Measurements from ENCODE around the gene DLGAP1. TPM values are rescaled to one million over a fixed set of nuclear protein-coding genes. Genes with fewer than 3 reads are reported as not detected.

DLGAP1 gene
- total and polyA plus RNA-seq, 2 donors, result 2.1 to 7.5 TPM

GRCh38 chr18:3840766-3841165, 614.3 kb downstream of the DLGAP1 start:
- no peak for DNase-seq (ENCODE audit: extremely low spot score)
- WGBS, result 88% methylated on average over 3 of the region's 3 CpGs
- H3K4me1 ChIP-seq (ENCODE audit: insufficient read depth), result no peaks in the 10 kb centered on the region

GRCh38 chr18:3839581-3839981, 615.5 kb downstream of the DLGAP1 start:
- no peak overlapping the region for H3K27ac ChIP-seq (ENCODE audit: low read depth)
- no peak overlapping the region for H3K4me3 ChIP-seq (ENCODE audit: low read depth, low read length)
- WGBS, result 88% methylated on average over 2 of the region's 2 CpGs
- DNase-seq (ENCODE audit: extremely low spot score), result no peak
- no peaks in the 10 kb centered on the region for H3K4me1 ChIP-seq (ENCODE audit: insufficient read depth)
- no peaks in the 10 kb centered on the region for H3K36me3 ChIP-seq (ENCODE audit: insufficient read depth)

More at GRCh38 chr18:3840766-3841165, 614.3 kb downstream of the DLGAP1 start:
- Histone ChIP-seq H3K36me3 (ENCODE audit: insufficient read depth) (no peaks in the 10 kb centered on the region), H3K27ac (ENCODE audit: low read depth) (no peak overlapping the region), H3K4me3 (ENCODE audit: low read depth, low read length) (no peak overlapping the region)

- H3K36me3 ChIP-seq (ENCODE audit: insufficient read depth), result no peaks in the 10 kb centered on the region
- no peaks in the 10 kb centered on the region for H3K4me1 ChIP-seq (ENCODE audit: insufficient read depth)
- no peak overlapping the region for H3K4me3 ChIP-seq (ENCODE audit: low read depth, low read length)
- H3K27ac ChIP-seq (ENCODE audit: low read depth), result no peak overlapping the region
- 76% methylated on average over 12 of the region's 12 CpGs for WGBS
- no peak for DNase-seq (ENCODE audit: extremely low spot score)
Measured at GRCh38 chr18:3836483-3837335, 618.4 kb downstream of the DLGAP1 start.

- no peak for DNase-seq (ENCODE audit: extremely low spot score)
- Histone ChIP-seq H3K27ac (ENCODE audit: low read depth) (no peak overlapping the region), H3K4me3 (ENCODE audit: low read depth, low read length) (no peak overlapping the region), H3K4me1 (ENCODE audit: insufficient read depth) (no peaks in the 10 kb centered on the region), H3K36me3 (ENCODE audit: insufficient read depth) (no peaks in the 10 kb centered on the region)
- 67% methylated on average over 6 of the region's 6 CpGs for WGBS
Measured at GRCh38 chr18:3832025-3832638, 623.0 kb downstream of the DLGAP1 start.

GRCh38 chr18:3830604-3831003, 624.5 kb downstream of the DLGAP1 start:
- H3K27ac ChIP-seq (ENCODE audit: low read depth), result no peak overlapping the region
- no peak for DNase-seq (ENCODE audit: extremely low spot score)
- H3K36me3 ChIP-seq (ENCODE audit: insufficient read depth), result no peaks in the 10 kb centered on the region
- 92% methylated on average over 1 of the region's 1 CpG for WGBS
- H3K4me3 ChIP-seq (ENCODE audit: low read depth, low read length), result no peak overlapping the region
- no peaks in the 10 kb centered on the region for H3K4me1 ChIP-seq (ENCODE audit: insufficient read depth)

- Histone ChIP-seq H3K4me3 (ENCODE audit: low read depth, low read length) (no peak overlapping the region), H3K27ac (ENCODE audit: low read depth) (no peak overlapping the region), H3K4me1 (ENCODE audit: insufficient read depth) (no peaks in the 10 kb centered on the region), H3K36me3 (ENCODE audit: insufficient read depth) (no peaks in the 10 kb centered on the region)
- WGBS, result 45% methylated on average over 6 of the region's 6 CpGs
- DNase-seq (ENCODE audit: extremely low spot score), result no peak
Measured at GRCh38 chr18:3827236-3827845, 627.8 kb downstream of the DLGAP1 start.

- H3K27ac ChIP-seq (ENCODE audit: low read depth), result no peak overlapping the region
- WGBS, result 91% methylated on average over 4 of the region's 4 CpGs
- no peak overlapping the region for H3K4me3 ChIP-seq (ENCODE audit: low read depth, low read length)
- no peaks in the 10 kb centered on the region for H3K4me1 ChIP-seq (ENCODE audit: insufficient read depth)
- no peak for DNase-seq (ENCODE audit: extremely low spot score)
- H3K36me3 ChIP-seq (ENCODE audit: insufficient read depth), result no peaks in the 10 kb centered on the region
Measured at GRCh38 chr18:3826021-3826420, 629.1 kb downstream of the DLGAP1 start.

- Histone ChIP-seq H3K36me3 (ENCODE audit: insufficient read depth) (no peaks in the 10 kb centered on the region), H3K27ac (ENCODE audit: low read depth) (peak overlapping the region; percentile 16), H3K4me1 (ENCODE audit: insufficient read depth) (no peaks in the 10 kb centered on the region), H3K4me3 (ENCODE audit: low read depth, low read length) (no peak overlapping the region)
- DNase-seq (ENCODE audit: extremely low spot score), result no peak
Measured at GRCh38 chr18:3824101-3824500, 631.0 kb downstream of the DLGAP1 start.

- Histone ChIP-seq H3K4me1 (ENCODE audit: insufficient read depth) (no peaks in the 10 kb centered on the region), H3K36me3 (ENCODE audit: insufficient read depth) (no peaks in the 10 kb centered on the region), H3K27ac (ENCODE audit: low read depth) (no peak overlapping the region), H3K4me3 (ENCODE audit: low read depth, low read length) (no peak overlapping the region)
- no peak for DNase-seq (ENCODE audit: extremely low spot score)
- 94% methylated on average over 3 of the region's 3 CpGs for WGBS
Measured at GRCh38 chr18:3823073-3823472, 632.0 kb downstream of the DLGAP1 start.

- Histone ChIP-seq H3K27ac (ENCODE audit: low read depth) (no peak overlapping the region), H3K4me1 (ENCODE audit: insufficient read depth) (no peaks in the 10 kb centered on the region), H3K36me3 (ENCODE audit: insufficient read depth) (no peaks in the 10 kb centered on the region), H3K4me3 (ENCODE audit: low read depth, low read length) (no peak overlapping the region)
- DNase-seq (ENCODE audit: extremely low spot score), result no peak
- WGBS, result 75% methylated on average over 4 of the region's 4 CpGs
Measured at GRCh38 chr18:3821524-3821923, 633.6 kb downstream of the DLGAP1 start.

- no peaks in the 10 kb centered on the region for H3K4me1 ChIP-seq (ENCODE audit: insufficient read depth)
- no peaks in the 10 kb centered on the region for H3K36me3 ChIP-seq (ENCODE audit: insufficient read depth)
- WGBS, result 73% methylated on average over 7 of the region's 7 CpGs
- DNase-seq (ENCODE audit: extremely low spot score), result no peak
- no peak overlapping the region for H3K27ac ChIP-seq (ENCODE audit: low read depth)
- no peak overlapping the region for H3K4me3 ChIP-seq (ENCODE audit: low read depth, low read length)
Measured at GRCh38 chr18:3819961-3820360, 635.1 kb downstream of the DLGAP1 start.

GRCh38 chr18:3816610-3817363, 638.3 kb downstream of the DLGAP1 start:
- WGBS, result 63% methylated on average over 3 of the region's 3 CpGs
- H3K27ac ChIP-seq (ENCODE audit: low read depth), result no peak overlapping the region
- no peaks in the 10 kb centered on the region for H3K36me3 ChIP-seq (ENCODE audit: insufficient read depth)
- H3K4me1 ChIP-seq (ENCODE audit: insufficient read depth), result no peaks in the 10 kb centered on the region
- no peak for DNase-seq (ENCODE audit: extremely low spot score)
- H3K4me3 ChIP-seq (ENCODE audit: low read depth, low read length), result no peak overlapping the region

GRCh38 chr18:3815991-3816390, 639.1 kb downstream of the DLGAP1 start:
- DNase-seq (ENCODE audit: extremely low spot score), result no peak
- 88% methylated on average over 2 of the region's 2 CpGs for WGBS
- H3K4me1 ChIP-seq (ENCODE audit: insufficient read depth), result no peaks in the 10 kb centered on the region
- H3K27ac ChIP-seq (ENCODE audit: low read depth), result no peak overlapping the region
- H3K36me3 ChIP-seq (ENCODE audit: insufficient read depth), result no peaks in the 10 kb centered on the region
- no peak overlapping the region for H3K4me3 ChIP-seq (ENCODE audit: low read depth, low read length)
